HEK293T (cell line): ENCODE results near the gene EYS.

ENCODE experiments used
- CTCF ChIA-PET: fragments of 350-600 bp; formaldehyde crosslinking; extraction: SDS; loops from one replicate; lab custom pipeline; 2021; ENCODE audit warnings: antibody characterized with exemption, inconsistent platforms; lab: Yijun Ruan, JAX
- POLR2A ChIA-PET: fragments of 350-600 bp; formaldehyde crosslinking; extraction: SDS; loops from one replicate; lab custom pipeline; 2020; ENCODE audit warnings: antibody characterized with exemption, inconsistent platforms; lab: Yijun Ruan, JAX
- DNase-seq: peaks from one replicate; pipeline ENCODE4 v3.0.0; 2012; ENCODE audit warnings: mixed read lengths; ENCODE audit errors: extremely low spot score
- ARNT ChIP-seq: fragments of 450-650 bp; IDR thresholded peaks from 2 replicates; pipeline ENCODE4 v1.6.1; 2017; ENCODE audit warnings: mild to moderate bottlenecking
- BHLHE40 ChIP-seq: fragments of 450-650 bp; IDR thresholded peaks from 2 replicates; pipeline ENCODE4 v1.6.1; 2016; ENCODE audit warnings: mild to moderate bottlenecking, moderate library complexity, borderline replicate concordance
- CTBP1 ChIP-seq: fragments of 450-650 bp; IDR thresholded peaks from 2 replicates; pipeline ENCODE4 v1.6.1; 2016; ENCODE audit warnings: borderline replicate concordance
- ELF4 ChIP-seq: fragments of 450-650 bp; IDR thresholded peaks from 2 replicates; pipeline ENCODE4 v1.6.1; 2017; ENCODE audit warnings: antibody characterized with exemption
- FOXA1 ChIP-seq: fragments of 450-650 bp; IDR thresholded peaks from 2 replicates; pipeline ENCODE4 v1.6.1; 2016; ENCODE audit warnings: mild to moderate bottlenecking
- FOXK2 ChIP-seq: fragments of 450-650 bp; IDR thresholded peaks from 2 replicates; pipeline ENCODE4 v1.6.1; 2016; ENCODE audit warnings: mild to moderate bottlenecking
- FOXM1 ChIP-seq: fragments of 450-650 bp; IDR thresholded peaks from 2 replicates; pipeline ENCODE4 v1.6.1; 2017; ENCODE audit warnings: mild to moderate bottlenecking, borderline replicate concordance
- HDGF ChIP-seq: fragments of 450-650 bp; IDR thresholded peaks from 2 replicates; pipeline ENCODE4 v1.6.1; 2017; ENCODE audit warnings: antibody characterized with exemption, borderline replicate concordance
- L3MBTL2 ChIP-seq: fragments of 450-650 bp; conservative IDR thresholded peaks from 2 replicates; pipeline ENCODE4 v1.6.1; 2016; ENCODE audit warnings: mild to moderate bottlenecking
- LEF1 ChIP-seq: fragments of 450-650 bp; IDR thresholded peaks from 2 replicates; pipeline ENCODE4 v1.6.1; 2017; ENCODE audit warnings: mild to moderate bottlenecking, borderline replicate concordance
- NFRKB ChIP-seq: fragments of 450-650 bp; IDR thresholded peaks from 2 replicates; pipeline ENCODE4 v1.6.1; 2016; ENCODE audit warnings: mild to moderate bottlenecking, moderate library complexity
- SP1 ChIP-seq: fragments of 450-650 bp; IDR thresholded peaks from 2 replicates; pipeline ENCODE4 v1.6.1; 2017
- SUZ12 ChIP-seq: fragments of 450-650 bp; IDR thresholded peaks from 2 replicates; pipeline ENCODE4 v1.6.1; 2016; ENCODE audit warnings: mild to moderate bottlenecking
- TARDBP ChIP-seq: fragments of 450-650 bp; IDR thresholded peaks from 2 replicates; pipeline ENCODE4 v1.6.1; 2016
- ZNF384 ChIP-seq: fragments of 450-650 bp; IDR thresholded peaks from 2 replicates; pipeline ENCODE4 v1.6.1; 2016
- TF ChIP-seq, protein P1 (sequence below): fragments of 450-650 bp; IDR thresholded peaks from 2 replicates; pipeline ENCODE4 v1.6.1; 2016

The EYS gene

DNA sequence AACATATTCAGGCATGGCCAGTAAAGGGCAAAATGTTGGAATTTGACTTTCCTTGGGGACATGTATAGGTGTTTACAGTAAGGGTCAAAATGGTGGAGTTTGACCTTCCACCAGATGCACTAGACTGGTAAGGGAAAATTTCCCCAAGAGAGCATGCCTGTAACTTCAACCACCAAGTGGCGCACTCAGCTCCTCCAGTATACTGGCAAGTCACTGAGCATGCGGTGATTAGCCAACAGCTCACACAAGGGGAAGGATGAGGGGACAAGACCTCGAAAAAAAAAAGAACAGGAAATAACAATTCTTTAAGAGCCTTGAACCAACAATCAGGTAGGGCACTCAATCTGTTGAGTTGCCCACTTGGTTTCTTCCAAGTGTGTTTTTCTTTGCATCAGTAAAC, 140.9 kb downstream of the EYS start:
- no peak for DNase-seq
- ChIA-PET CTCF (no interaction called here), POLR2A (no interaction called here)
- TF ChIP-seq FOXA1 (no peak), ARNT (no peak), ELF4 (no peak), ZNF384 (no peak), SP1 (no peak), FOXM1 (no peak), NFRKB (no peak), SUZ12 (no peak), TARDBP (no peak), FOXK2 (no peak), LEF1 (no peak)

DNA sequence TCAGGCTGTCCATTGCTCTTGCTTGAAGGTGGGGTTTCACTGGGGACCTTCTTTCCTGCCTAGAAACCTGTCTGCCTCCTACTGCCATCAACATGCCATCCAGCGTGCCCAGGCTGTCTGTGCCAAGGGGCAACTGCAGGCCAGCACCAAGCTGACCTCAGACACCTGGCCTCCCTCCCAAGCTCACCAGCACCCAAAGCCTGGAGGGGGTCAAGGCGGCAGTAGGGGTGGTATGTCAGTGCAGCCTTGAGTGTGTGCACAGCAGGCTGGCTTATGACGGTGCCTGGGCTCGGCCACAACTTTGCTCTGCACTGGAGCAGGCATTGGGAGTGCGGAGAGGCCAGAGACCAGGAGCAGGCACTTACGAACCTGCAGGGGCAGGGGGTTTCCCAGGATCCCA, 149.0 kb downstream of the EYS start:
- TF ChIP-seq TARDBP = no peak
- no peak for TF ChIP-seq SP1
- TF ChIP-seq BHLHE40 = no peak
- no peak for TF ChIP-seq ELF4
- no peak for TF ChIP-seq FOXK2
- no peak for DNase-seq
- POLR2A ChIA-PET = no interaction called here
- CTCF ChIA-PET = no interaction called here

DNA sequence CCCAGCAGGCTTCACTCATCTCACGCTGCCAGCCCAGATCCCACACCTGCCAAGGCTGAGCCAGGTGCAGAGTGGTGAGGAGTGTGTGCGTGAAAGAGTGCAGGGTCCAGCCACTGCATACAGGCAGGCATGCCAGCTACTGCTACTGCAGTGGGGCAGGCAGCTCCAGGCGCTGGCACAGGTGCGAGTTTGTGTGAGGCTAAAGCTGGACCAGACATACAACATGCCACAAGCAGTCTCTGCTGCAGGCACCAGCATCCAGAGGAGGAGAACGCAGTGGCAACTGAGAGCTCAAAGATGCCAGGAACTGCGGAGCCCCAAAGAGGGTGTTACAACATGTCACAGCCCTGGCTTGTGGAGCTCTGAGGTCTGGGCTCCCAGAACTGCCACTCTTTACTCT, 149.8 kb downstream of the EYS start:
- CTCF ChIA-PET = no interaction called here
- DNase-seq = no peak
- no peak for TF ChIP-seq ELF4
- TF ChIP-seq, protein P1, sequence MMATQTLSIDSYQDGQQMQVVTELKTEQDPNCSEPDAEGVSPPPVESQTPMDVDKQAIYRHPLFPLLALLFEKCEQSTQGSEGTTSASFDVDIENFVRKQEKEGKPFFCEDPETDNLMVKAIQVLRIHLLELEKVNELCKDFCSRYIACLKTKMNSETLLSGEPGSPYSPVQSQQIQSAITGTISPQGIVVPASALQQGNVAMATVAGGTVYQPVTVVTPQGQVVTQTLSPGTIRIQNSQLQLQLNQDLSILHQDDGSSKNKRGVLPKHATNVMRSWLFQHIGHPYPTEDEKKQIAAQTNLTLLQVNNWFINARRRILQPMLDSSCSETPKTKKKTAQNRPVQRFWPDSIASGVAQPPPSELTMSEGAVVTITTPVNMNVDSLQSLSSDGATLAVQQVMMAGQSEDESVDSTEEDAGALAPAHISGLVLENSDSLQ = no peak
- TF ChIP-seq TARDBP = no peak
- TF ChIP-seq ARNT = no peak
- TF ChIP-seq LEF1 = no peak
- TF ChIP-seq CTBP1 = no peak
- no peak for TF ChIP-seq HDGF
- no peak for TF ChIP-seq SUZ12
- no peak for TF ChIP-seq L3MBTL2
- POLR2A ChIA-PET = no interaction called here

DNA sequence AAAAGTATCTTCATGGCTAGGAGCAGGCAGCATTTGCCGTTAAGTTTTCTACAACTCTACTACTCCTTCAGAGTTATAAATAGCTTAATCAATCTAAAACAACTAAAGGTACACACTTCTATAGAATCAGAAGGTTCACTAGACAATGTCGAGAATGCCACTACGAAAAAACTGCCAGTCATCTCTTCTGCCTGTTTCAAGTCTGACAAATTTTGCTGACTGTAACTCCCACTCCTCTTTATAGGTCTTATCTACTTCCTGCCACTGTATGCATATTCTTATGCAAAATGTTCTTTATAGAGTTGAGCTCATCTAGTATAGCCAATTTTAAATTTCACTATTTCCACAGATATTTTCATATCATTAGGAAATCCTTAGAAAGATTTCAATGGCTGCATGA, 160.1 kb downstream of the EYS start:
- no peak for DNase-seq
- ChIA-PET POLR2A (no interaction called here), CTCF (no interaction called here)
- TF ChIP-seq FOXK2 (no peak), ZNF384 (no peak), TARDBP (no peak), BHLHE40 (no peak), HDGF (no peak), NFRKB (no peak)

DNA sequence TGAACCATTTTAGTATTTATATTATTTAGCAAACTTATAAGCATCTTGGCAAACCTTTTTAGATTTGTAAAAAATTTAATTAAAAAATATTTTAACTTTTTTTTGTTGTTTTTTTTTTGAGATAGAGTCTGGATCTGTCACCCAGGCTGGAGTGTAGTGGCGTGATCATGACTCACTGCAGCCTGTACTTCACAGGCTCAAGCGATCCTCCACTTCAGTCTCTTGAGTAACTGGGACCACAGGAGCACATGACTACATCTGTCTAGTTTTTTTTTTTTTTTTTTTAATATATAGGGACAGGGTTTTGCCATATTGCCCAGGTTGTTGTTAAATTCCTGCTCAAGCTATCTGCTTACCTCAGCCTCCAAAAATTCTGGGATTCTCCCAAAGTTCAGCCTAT, 161.1 kb downstream of the EYS start:
- no peak for DNase-seq
- CTCF ChIA-PET = interaction anchor here (0.7 kb wide), 1 partner anchor 133 kb away, joined by 3 read pairs; no protein-coding TSS in a partner anchor
- TF ChIP-seq SUZ12 (no peak), ELF4 (no peak), SP1 (no peak), FOXM1 (no peak), BHLHE40 (no peak), NFRKB (no peak), ARNT (no peak), LEF1 (no peak), TARDBP (no peak), CTBP1 (no peak), ZNF384 (no peak), FOXK2 (no peak), FOXA1 (no peak)
- TF ChIP-seq, protein P1 = no peak
- POLR2A ChIA-PET = no interaction called here

DNA sequence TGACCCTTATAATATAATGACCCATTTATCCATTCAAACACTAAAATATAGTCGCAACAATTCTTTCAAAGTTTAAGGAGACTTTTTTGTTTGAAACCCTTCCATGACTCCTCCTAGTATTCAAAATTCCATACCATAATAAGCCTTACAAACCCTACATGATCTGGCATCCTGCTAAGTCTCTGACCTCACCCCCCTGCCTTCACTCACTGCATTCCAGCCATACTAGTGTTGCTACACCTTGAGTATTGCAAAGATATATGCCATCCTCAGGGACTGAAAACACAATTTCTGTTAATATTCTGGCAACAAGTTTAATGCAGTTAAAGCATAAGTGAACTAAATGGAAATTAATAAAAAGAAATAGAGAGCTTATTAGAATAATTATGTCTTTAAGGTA, 168.4 kb downstream of the EYS start:
- CTCF ChIA-PET = no interaction called here
- no peak for DNase-seq
- TF ChIP-seq BHLHE40 (no peak), SUZ12 (no peak), ZNF384 (no peak)
- POLR2A ChIA-PET = no interaction called here

DNA sequence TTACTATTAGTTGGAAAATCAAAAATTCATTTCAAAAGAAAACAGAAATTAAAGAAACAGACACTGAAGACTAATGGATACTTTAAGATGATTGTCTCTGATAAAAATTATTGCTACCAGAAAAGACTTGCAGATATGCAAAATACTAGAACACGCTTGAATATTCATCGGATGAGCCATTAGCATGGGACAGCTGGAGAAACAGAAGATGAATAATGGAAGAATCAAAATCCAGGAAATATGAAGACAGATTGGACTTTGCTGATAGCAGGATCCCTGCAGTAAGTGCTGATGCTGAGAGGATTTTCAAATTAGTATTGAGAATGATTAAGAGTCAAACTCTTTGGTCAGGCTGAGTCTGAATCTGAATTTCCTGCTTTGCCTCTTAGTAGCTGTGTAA, 169.4 kb downstream of the EYS start:
- no peak for DNase-seq
- CTCF ChIA-PET = no interaction called here
- POLR2A ChIA-PET = no interaction called here
- TF ChIP-seq ZNF384 = no peak
- TF ChIP-seq TARDBP = no peak
- no peak for TF ChIP-seq LEF1
- no peak for TF ChIP-seq SUZ12
- no peak for TF ChIP-seq FOXK2
- no peak for TF ChIP-seq NFRKB
- TF ChIP-seq SP1 = no peak
- TF ChIP-seq CTBP1 = no peak
- TF ChIP-seq, protein P1 = no peak

DNA sequence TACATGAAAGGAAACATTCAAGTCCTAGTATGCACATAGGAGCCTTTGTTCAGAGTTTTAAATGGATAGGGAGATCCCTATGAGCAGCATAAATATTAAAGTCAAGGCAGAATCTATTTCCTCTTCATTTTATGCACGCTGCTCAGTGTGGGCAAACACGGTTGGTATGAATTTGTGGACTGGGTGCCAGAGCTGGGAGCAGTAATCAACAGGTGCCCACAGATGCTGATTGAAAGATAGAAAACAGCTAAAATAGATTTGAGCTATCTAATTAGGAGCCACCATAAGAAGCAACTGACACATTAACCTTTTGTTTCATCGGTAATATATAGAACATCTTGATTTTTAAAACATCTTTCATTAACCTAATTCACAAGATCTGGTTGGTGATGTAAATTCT, 175.5 kb downstream of the EYS start:
- ChIA-PET POLR2A (no interaction called here), CTCF (no interaction called here)
- DNase-seq = no peak
- no peak for TF ChIP-seq FOXA1
- no peak for TF ChIP-seq SP1
- no peak for TF ChIP-seq BHLHE40
- TF ChIP-seq ARNT = no peak
- TF ChIP-seq FOXM1 = no peak
- no peak for TF ChIP-seq FOXK2
- TF ChIP-seq SUZ12 = no peak
- no peak for TF ChIP-seq ZNF384
- no peak for TF ChIP-seq L3MBTL2
- TF ChIP-seq, protein P1 = no peak
- no peak for TF ChIP-seq CTBP1
- TF ChIP-seq HDGF = no peak
